Measurements from ENCODE around the gene FAM162B. TPM values are rescaled to one million over a fixed set of nuclear protein-coding genes. Genes with fewer than 3 reads are reported as not detected.

Gene FAM162B
- polyA plus RNA-seq, 2 of the 4 experiments (the other 2 are of a cell fraction): 0.14 TPM; not detected in 1

DNA sequence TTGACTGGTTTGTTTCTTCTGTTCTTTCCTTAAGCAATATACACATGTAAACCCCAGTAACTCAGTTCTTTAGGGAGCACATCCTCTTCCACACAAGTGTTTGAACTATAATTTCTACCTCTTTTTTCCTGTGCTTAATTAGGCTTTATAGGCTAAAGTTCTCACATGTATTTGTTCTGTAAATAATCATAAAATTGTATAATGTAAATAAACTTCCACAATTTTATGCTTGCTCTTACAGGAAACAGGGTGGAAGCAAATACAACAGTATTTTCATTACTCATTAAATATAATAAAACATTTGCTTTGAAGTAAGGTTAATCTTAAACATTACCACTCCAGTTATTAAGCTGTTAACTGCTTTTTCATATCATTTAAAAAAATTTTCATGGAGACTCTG lies 36.5 kb upstream of the FAM162B start:
- TF ChIP-seq ZFP36 (IDR thresholded peaks at IDR 0.05; ENCODE audit: borderline replicate concordance, partially characterized antibody) (no peak), ESRRA (IDR thresholded peaks at IDR 0.05; ENCODE audit: borderline replicate concordance, low read length) (no peak), NFE2L2 (conservative IDR thresholded peaks at IDR 0.05; ENCODE audit: low read length) (no peak), NPAS2 (CRISPR knock-in tag; IDR thresholded peaks at IDR 0.05; ENCODE audit: borderline replicate concordance) (no peak), HOXB13 (CRISPR knock-in tag; IDR thresholded peaks at IDR 0.05; ENCODE audit: low read depth) (no peak), TFCP2L1 (CRISPR knock-in tag; IDR thresholded peaks at IDR 0.05) (no peak), HEYL (CRISPR knock-in tag; IDR thresholded peaks at IDR 0.05) (no peak), JUN (IDR thresholded peaks at IDR 0.05) (no peak), RAD21 (conservative IDR thresholded peaks at IDR 0.05 in 1 of 2, IDR thresholded peaks at IDR 0.05 in 1 of 2) (no peak), ZSCAN20 (CRISPR knock-in tag; IDR thresholded peaks at IDR 0.05) (no peak), MAZ (IDR thresholded peaks at IDR 0.05; ENCODE audit: borderline replicate concordance, low read depth, low read length) (no peak), MYC (IDR thresholded peaks at IDR 0.05; ENCODE audit: borderline replicate concordance, low read length) (no peak), CHD2 (IDR thresholded peaks at IDR 0.05; ENCODE audit: low read length, partially characterized antibody) (no peak), BHLHE40 (IDR thresholded peaks at IDR 0.05; ENCODE audit: low read depth, low read length) (no peak), PHF8 (IDR thresholded peaks at IDR 0.05; ENCODE audit: borderline replicate concordance, low read depth) (no peak)
- TF ChIP-seq, protein P1, sequence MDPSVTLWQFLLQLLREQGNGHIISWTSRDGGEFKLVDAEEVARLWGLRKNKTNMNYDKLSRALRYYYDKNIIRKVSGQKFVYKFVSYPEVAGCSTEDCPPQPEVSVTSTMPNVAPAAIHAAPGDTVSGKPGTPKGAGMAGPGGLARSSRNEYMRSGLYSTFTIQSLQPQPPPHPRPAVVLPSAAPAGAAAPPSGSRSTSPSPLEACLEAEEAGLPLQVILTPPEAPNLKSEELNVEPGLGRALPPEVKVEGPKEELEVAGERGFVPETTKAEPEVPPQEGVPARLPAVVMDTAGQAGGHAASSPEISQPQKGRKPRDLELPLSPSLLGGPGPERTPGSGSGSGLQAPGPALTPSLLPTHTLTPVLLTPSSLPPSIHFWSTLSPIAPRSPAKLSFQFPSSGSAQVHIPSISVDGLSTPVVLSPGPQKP (IDR thresholded peaks at IDR 0.05; ENCODE audit: low read depth, low read length): no peak
- TF ChIP-seq, protein P2, sequence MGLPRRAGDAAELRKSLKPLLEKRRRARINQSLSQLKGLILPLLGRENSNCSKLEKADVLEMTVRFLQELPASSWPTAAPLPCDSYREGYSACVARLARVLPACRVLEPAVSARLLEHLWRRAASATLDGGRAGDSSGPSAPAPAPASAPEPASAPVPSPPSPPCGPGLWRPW (IDR thresholded peaks at IDR 0.05): no peak
- TF ChIP-seq, protein P3, sequence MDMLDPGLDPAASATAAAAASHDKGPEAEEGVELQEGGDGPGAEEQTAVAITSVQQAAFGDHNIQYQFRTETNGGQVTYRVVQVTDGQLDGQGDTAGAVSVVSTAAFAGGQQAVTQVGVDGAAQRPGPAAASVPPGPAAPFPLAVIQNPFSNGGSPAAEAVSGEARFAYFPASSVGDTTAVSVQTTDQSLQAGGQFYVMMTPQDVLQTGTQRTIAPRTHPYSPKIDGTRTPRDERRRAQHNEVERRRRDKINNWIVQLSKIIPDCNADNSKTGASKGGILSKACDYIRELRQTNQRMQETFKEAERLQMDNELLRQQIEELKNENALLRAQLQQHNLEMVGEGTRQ (IDR thresholded peaks at IDR 0.05): no peak
- TF ChIP-seq, protein P4, sequence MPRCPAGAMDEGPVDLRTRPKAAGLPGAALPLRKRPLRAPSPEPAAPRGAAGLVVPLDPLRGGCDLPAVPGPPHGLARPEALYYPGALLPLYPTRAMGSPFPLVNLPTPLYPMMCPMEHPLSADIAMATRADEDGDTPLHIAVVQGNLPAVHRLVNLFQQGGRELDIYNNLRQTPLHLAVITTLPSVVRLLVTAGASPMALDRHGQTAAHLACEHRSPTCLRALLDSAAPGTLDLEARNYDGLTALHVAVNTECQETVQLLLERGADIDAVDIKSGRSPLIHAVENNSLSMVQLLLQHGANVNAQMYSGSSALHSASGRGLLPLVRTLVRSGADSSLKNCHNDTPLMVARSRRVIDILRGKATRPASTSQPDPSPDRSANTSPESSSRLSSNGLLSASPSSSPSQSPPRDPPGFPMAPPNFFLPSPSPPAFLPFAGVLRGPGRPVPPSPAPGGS (IDR thresholded peaks at IDR 0.05): no peak
- Histone ChIP-seq H3K4me1 (no peaks in the 10 kb centered on the region), H3K4me3 (no peak overlapping the region), H3K27ac (no peak overlapping the region), H3K4me2 (no peak overlapping the region), H3K9me3 (no peaks in the 10 kb centered on the region)
- no peak for ATAC-seq
- FAIRE-seq: no peak
- ChIA-PET POLR2A (no interaction called here), CTCF (no interaction called here)
- DNase-seq (ENCODE audit: low read depth in 1 of 2, low spot score in 1 of 2): no peak

DNA sequence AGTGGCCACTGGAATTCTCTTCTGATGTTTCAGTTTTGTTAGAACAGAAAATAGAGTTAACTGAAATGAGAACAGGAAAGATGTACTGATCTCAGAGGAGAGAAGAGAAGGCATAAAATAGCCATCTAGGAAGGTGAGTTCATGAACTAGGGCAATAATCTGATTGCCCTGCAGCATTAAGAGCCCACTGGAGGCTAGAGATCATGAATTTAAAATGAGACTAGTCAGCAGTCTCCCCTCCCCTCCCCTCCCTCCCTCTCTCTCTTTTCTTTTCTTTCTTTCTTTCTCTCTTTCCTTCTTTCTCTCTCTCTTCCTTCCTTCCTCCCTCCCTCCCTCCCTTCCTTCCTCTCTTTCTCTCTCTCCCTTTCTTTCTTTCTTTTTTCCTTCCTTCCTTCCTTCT lies 34.4 kb upstream of the FAM162B start:
- ATAC-seq: no peak
- POLR2A ChIA-PET: no interaction called here

More for the DNA sequence above, 34.4 kb upstream of the FAM162B start:
- TF ChIP-seq, protein P5, sequence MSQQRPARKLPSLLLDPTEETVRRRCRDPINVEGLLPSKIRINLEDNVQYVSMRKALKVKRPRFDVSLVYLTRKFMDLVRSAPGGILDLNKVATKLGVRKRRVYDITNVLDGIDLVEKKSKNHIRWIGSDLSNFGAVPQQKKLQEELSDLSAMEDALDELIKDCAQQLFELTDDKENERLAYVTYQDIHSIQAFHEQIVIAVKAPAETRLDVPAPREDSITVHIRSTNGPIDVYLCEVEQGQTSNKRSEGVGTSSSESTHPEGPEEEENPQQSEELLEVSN (IDR thresholded peaks at IDR 0.05; ENCODE audit: borderline replicate concordance, low read depth): no peak
- TF ChIP-seq HOXB5 (CRISPR knock-in tag; IDR thresholded peaks at IDR 0.05) (no peak), EHMT2 (IDR thresholded peaks at IDR 0.05; ENCODE audit: low read depth) (no peak), MAFK (IDR thresholded peaks at IDR 0.05; ENCODE audit: partially characterized antibody) (no peak), FOSB (CRISPR knock-in tag; IDR thresholded peaks at IDR 0.05) (no peak), MAZ (IDR thresholded peaks at IDR 0.05; ENCODE audit: borderline replicate concordance, low read depth, low read length) (no peak), FOXS1 (CRISPR knock-in tag; IDR thresholded peaks at IDR 0.05) (no peak), FOSL2 (IDR thresholded peaks at IDR 0.05) (no peak), FOSL2 (CRISPR knock-in tag; IDR thresholded peaks at IDR 0.05) (no peak), NFE2L2 (conservative IDR thresholded peaks at IDR 0.05; ENCODE audit: low read length) (no peak), MYC (IDR thresholded peaks at IDR 0.05; ENCODE audit: borderline replicate concordance, low read length) (no peak)
- TF ChIP-seq, protein P6, sequence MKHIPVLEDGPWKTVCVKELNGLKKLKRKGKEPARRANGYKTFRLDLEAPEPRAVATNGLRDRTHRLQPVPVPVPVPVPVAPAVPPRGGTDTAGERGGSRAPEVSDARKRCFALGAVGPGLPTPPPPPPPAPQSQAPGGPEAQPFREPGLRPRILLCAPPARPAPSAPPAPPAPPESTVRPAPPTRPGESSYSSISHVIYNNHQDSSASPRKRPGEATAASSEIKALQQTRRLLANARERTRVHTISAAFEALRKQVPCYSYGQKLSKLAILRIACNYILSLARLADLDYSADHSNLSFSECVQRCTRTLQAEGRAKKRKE (CRISPR knock-in tag; IDR thresholded peaks at IDR 0.05; ENCODE audit: low read depth): no peak
- H3K9me3 ChIP-seq: no peaks in the 10 kb centered on the region
- no peak overlapping the region for H3K4me3 ChIP-seq
- CTCF ChIA-PET: no interaction called here
- FAIRE-seq (no peak), DNase-seq (ENCODE audit: low read depth in 1 of 2, low spot score in 1 of 2) (no peak)
- no peaks in the 10 kb centered on the region for H3K4me1 ChIP-seq
- H3K4me2 ChIP-seq: no peak overlapping the region
- no peak overlapping the region for H3K27ac ChIP-seq

Data from A549 (cell line).